Effector memory CD4-positive, alpha-beta T cell (primary cell): ENCODE measurements around the gene PPP1R2C.

ENCODE experiments used
- DNase-seq, 3 donors: peaks; one replicate each; pipeline ENCODE4 v3.0.0-alpha.2; 2020
- H3K27ac ChIP-seq: 2 replicates; pipeline ENCODE4 v1.7.0; 2013; ENCODE audit warnings: mild to moderate bottlenecking, low read length, moderate library complexity; ENCODE audit not compliant: insufficient read depth, poor library complexity, severe bottlenecking
- H3K27me3 ChIP-seq: replicated peaks from 2 replicates; pipeline ENCODE4 v1.7.0; 2013; ENCODE audit warnings: mild to moderate bottlenecking, low read length; ENCODE audit not compliant: insufficient read depth, control insufficient read depth, poor library complexity, severe bottlenecking
- H3K36me3 ChIP-seq: 2 replicates; pipeline ENCODE4 v1.7.0; 2013; ENCODE audit warnings: mild to moderate bottlenecking, low read length, moderate library complexity; ENCODE audit not compliant: control insufficient read depth, insufficient read depth
- H3K4me1 ChIP-seq: 2 replicates; pipeline ENCODE4 v1.7.0; 2013; ENCODE audit warnings: low read length, mild to moderate bottlenecking; ENCODE audit not compliant: control insufficient read depth, insufficient read depth, poor library complexity, severe bottlenecking
- H3K4me3 ChIP-seq: 2 replicates; pipeline ENCODE4 v1.7.0; 2013; ENCODE audit warnings: low read length, low read depth, mild to moderate bottlenecking; ENCODE audit not compliant: insufficient read depth, poor library complexity, severe bottlenecking
- H3K9me3 ChIP-seq: 2 replicates; pipeline ENCODE4 v1.7.0; 2013; ENCODE audit warnings: mild to moderate bottlenecking, low read length, moderate library complexity; ENCODE audit not compliant: control insufficient read depth

The PPP1R2C gene

GRCh38 chrX:42752730-42753129 lies 25.2 kb downstream of the PPP1R2C start:
- DNase-seq: no peak

GRCh38 chrX:42751573-42751972 lies 26.4 kb downstream of the PPP1R2C start:
- Histone ChIP-seq H3K4me3 (no peak overlapping the region), H3K9me3 (no peaks in the 10 kb centered on the region), H3K4me1 (no peaks in the 10 kb centered on the region), H3K27ac (no peak overlapping the region), H3K27me3 (no peaks in the 10 kb centered on the region), H3K36me3 (no peaks in the 10 kb centered on the region)
- no peak for DNase-seq

More at GRCh38 chrX:42752730-42753129, 25.2 kb downstream of the PPP1R2C start:
- no peaks in the 10 kb centered on the region for H3K4me1 ChIP-seq
- H3K9me3 ChIP-seq: no peaks in the 10 kb centered on the region
- no peaks in the 10 kb centered on the region for H3K27me3 ChIP-seq
- no peak overlapping the region for H3K27ac ChIP-seq
- H3K36me3 ChIP-seq: no peaks in the 10 kb centered on the region
- no peak overlapping the region for H3K4me3 ChIP-seq

- H3K4me3 ChIP-seq: no peak overlapping the region
- H3K27me3 ChIP-seq: no peaks in the 10 kb centered on the region
- no peak for DNase-seq
- H3K9me3 ChIP-seq: no peaks in the 10 kb centered on the region
- H3K4me1 ChIP-seq: no peaks in the 10 kb centered on the region
- no peaks in the 10 kb centered on the region for H3K36me3 ChIP-seq
- no peak overlapping the region for H3K27ac ChIP-seq
These were observed 29.7 kb downstream of the PPP1R2C start for GRCh38 chrX:42748067-42748850.

- H3K27me3 ChIP-seq: no peaks in the 10 kb centered on the region
- H3K27ac ChIP-seq: no peak overlapping the region
- no peak overlapping the region for H3K4me3 ChIP-seq
- no peaks in the 10 kb centered on the region for H3K9me3 ChIP-seq
- H3K36me3 ChIP-seq: no peaks in the 10 kb centered on the region
- no peak for DNase-seq
- no peaks in the 10 kb centered on the region for H3K4me1 ChIP-seq
These were observed 31.4 kb downstream of the PPP1R2C start for GRCh38 chrX:42746606-42747005.

GRCh38 chrX:42740456-42740855 lies 37.5 kb downstream of the PPP1R2C start:
- H3K27ac ChIP-seq: no peak overlapping the region
- no peaks in the 10 kb centered on the region for H3K9me3 ChIP-seq
- no peak overlapping the region for H3K4me3 ChIP-seq
- no peaks in the 10 kb centered on the region for H3K36me3 ChIP-seq
- H3K4me1 ChIP-seq: peaks cover 7% of the 10 kb centered on the region
- H3K27me3 ChIP-seq: no peaks in the 10 kb centered on the region
- no peak for DNase-seq

GRCh38 chrX:42739741-42740140 lies 38.2 kb downstream of the PPP1R2C start:
- Histone ChIP-seq H3K27ac (peak overlapping the region; percentile 13), H3K36me3 (no peaks in the 10 kb centered on the region), H3K4me3 (no peak overlapping the region), H3K9me3 (no peaks in the 10 kb centered on the region), H3K27me3 (no peaks in the 10 kb centered on the region), H3K4me1 (peaks cover 7% of the 10 kb centered on the region)
- DNase-seq: no peak

GRCh38 chrX:42739258-42739657 lies 38.7 kb downstream of the PPP1R2C start:
- no peaks in the 10 kb centered on the region for H3K36me3 ChIP-seq
- H3K4me3 ChIP-seq: no peak overlapping the region
- no peaks in the 10 kb centered on the region for H3K27me3 ChIP-seq
- no peak for DNase-seq
- H3K9me3 ChIP-seq: no peaks in the 10 kb centered on the region
- H3K27ac ChIP-seq: peak overlapping the region; percentile 13
- H3K4me1 ChIP-seq: peaks cover 7% of the 10 kb centered on the region

- H3K27ac ChIP-seq: no peak overlapping the region
- H3K27me3 ChIP-seq: no peaks in the 10 kb centered on the region
- no peaks in the 10 kb centered on the region for H3K36me3 ChIP-seq
- no peaks in the 10 kb centered on the region for H3K9me3 ChIP-seq
- no peak overlapping the region for H3K4me3 ChIP-seq
- DNase-seq: no peak
- H3K4me1 ChIP-seq: peaks cover 7% of the 10 kb centered on the region
These were observed 39.4 kb downstream of the PPP1R2C start for GRCh38 chrX:42738552-42738951.

GRCh38 chrX:42735250-42735649 lies 42.7 kb downstream of the PPP1R2C start:
- Histone ChIP-seq H3K4me3 (no peak overlapping the region), H3K27ac (no peak overlapping the region), H3K9me3 (no peaks in the 10 kb centered on the region), H3K27me3 (no peaks in the 10 kb centered on the region), H3K4me1 (peaks cover 7% of the 10 kb centered on the region), H3K36me3 (no peaks in the 10 kb centered on the region)
- no peak for DNase-seq

GRCh38 chrX:42732506-42732905 lies 45.5 kb downstream of the PPP1R2C start:
- Histone ChIP-seq H3K9me3 (no peaks in the 10 kb centered on the region), H3K36me3 (no peaks in the 10 kb centered on the region), H3K4me3 (no peak overlapping the region), H3K27ac (no peak overlapping the region), H3K27me3 (no peaks in the 10 kb centered on the region), H3K4me1 (no peaks in the 10 kb centered on the region)
- DNase-seq: no peak
